SK-N-SH (cell line): ENCODE measurements around the gene PROCR. TPM values are rescaled to one million over a fixed set of nuclear protein-coding genes. Genes with fewer than 3 reads are reported as not detected.

Experiments
- CTCF ChIA-PET: fragments of 300-600, 350-600 bp; formaldehyde crosslinking; extraction: SDS; loops from one replicate; lab custom pipeline; 2021; lab: Yijun Ruan, JAX
- POLR2A ChIA-PET: fragments of 350-600 bp; sonication (Branson Sonifier 250); formaldehyde crosslinking; extraction: SDS; loops from one replicate; lab custom pipeline; 2020; ENCODE audit warnings: antibody characterized with exemption, inconsistent platforms; lab: Yijun Ruan, JAX
- DNase-seq: peaks from one replicate; pipeline ENCODE4 v3.0.0; 2012
- H2AFZ ChIP-seq: fragments of 200-600 bp; sonication (generic); 2 replicates; pipeline ENCODE4 v1.8.1; 2016; ENCODE audit warnings: antibody characterized with exemption, mild to moderate bottlenecking, low read depth
- H3F3A ChIP-seq: fragments of 200-600 bp; sonication (generic); replicated peaks from 2 replicates; pipeline ENCODE3; 2016; ENCODE audit warnings: antibody characterized with exemption, mild to moderate bottlenecking; ENCODE audit not compliant: insufficient read depth
- H3K27ac ChIP-seq, 2 experiments: fragments of 200-500 bp in 1 of 2; fragments of 200-600 bp in 1 of 2; sonication (Bioruptor generic) in 1 of 2; sonication (generic), shearing (Covaris generic) in 1 of 2; 2 replicates each; pipeline versions ENCODE4 v1.5.1 to v1.6.1; 2014 to 2016; ENCODE audit warnings: low read depth in 2 of 2, inconsistent platforms in 1 of 2, low read length in 1 of 2, mild to moderate bottlenecking in 1 of 2, mixed read lengths in 1 of 2
- H3K27me3 ChIP-seq: fragments of 200-600 bp; sonication (generic), shearing (Covaris generic); 2 replicates; pipeline ENCODE4 v1.6.1; 2016; ENCODE audit warnings: mixed run types; ENCODE audit not compliant: insufficient read depth
- H3K36me3 ChIP-seq, 2 experiments: fragments of 200-500 bp in 1 of 2; fragments of 200-600 bp in 1 of 2; sonication (Bioruptor generic) in 1 of 2; sonication (generic) in 1 of 2; replicated peaks in 1 of 2; 2 replicates each; pipeline versions ENCODE3 to v1.5.1; 2014 to 2016; ENCODE audit warnings: low read length in 1 of 2, mild to moderate bottlenecking in 1 of 2; ENCODE audit not compliant: insufficient read depth in 2 of 2, control insufficient read depth in 1 of 2
- H3K4me1 ChIP-seq, 2 experiments: fragments of 200-500 bp in 1 of 2; fragments of 200-600 bp in 1 of 2; sonication (Bioruptor generic) in 1 of 2; sonication (generic), shearing (Covaris generic) in 1 of 2; 2 replicates each; pipeline versions ENCODE4 v1.5.1 to v1.6.1; 2014 to 2016; ENCODE audit warnings: low read depth in 1 of 2, low read length in 1 of 2, mixed run types in 1 of 2; ENCODE audit not compliant: insufficient read depth in 2 of 2, control insufficient read depth in 1 of 2
- H3K4me2 ChIP-seq: fragments of 200-600 bp; sonication (generic), shearing (Covaris generic); 2 replicates; pipeline ENCODE4 v1.6.1; 2017; ENCODE audit warnings: mixed run types
- H3K4me3 ChIP-seq, 2 experiments: fragments of 200-500 bp in 1 of 2; fragments of 200-600 bp in 1 of 2; sonication (Bioruptor generic) in 1 of 2; sonication (generic), shearing (Covaris generic) in 1 of 2; 2 replicates each; pipeline versions ENCODE4 v1.5.1 to v1.8.1; 2014 to 2016; ENCODE audit warnings: low read depth in 2 of 2, inconsistent platforms in 1 of 2, low read length in 1 of 2, mild to moderate bottlenecking in 1 of 2, mixed read lengths in 1 of 2, moderate library complexity in 1 of 2
- H3K79me2 ChIP-seq: fragments of 200-600 bp; sonication (generic); 2 replicates; pipeline ENCODE4 v1.8.1; 2017; ENCODE audit warnings: mild to moderate bottlenecking; ENCODE audit not compliant: insufficient read depth
- H3K9ac ChIP-seq: fragments of 200-600 bp; sonication (generic); 2 replicates; pipeline ENCODE4 v1.6.1; 2017; ENCODE audit warnings: mixed run types
- H3K9me2 ChIP-seq: fragments of 200-600 bp; sonication (generic); 2 replicates; pipeline ENCODE4 v1.6.1; 2017; ENCODE audit warnings: mixed run types
- H3K9me3 ChIP-seq: fragments of 200-600 bp; sonication (generic); 2 replicates; pipeline ENCODE4 v1.6.1; 2017; ENCODE audit warnings: mixed run types, mild to moderate bottlenecking, moderate library complexity
- H4K20me1 ChIP-seq: fragments of 200-600 bp; sonication (generic); 2 replicates; pipeline ENCODE4 v1.6.1; 2017; ENCODE audit warnings: mild to moderate bottlenecking, mixed run types; ENCODE audit not compliant: insufficient read depth
- CTCF ChIP-seq: fragments of 200-600 bp; sonication (generic); IDR thresholded peaks from 2 replicates; pipeline ENCODE4 v1.6.1; 2017; ENCODE audit warnings: antibody characterized with exemption, mild to moderate bottlenecking, moderate library complexity
- EP300 ChIP-seq, 2 experiments: IDR thresholded peaks; 2 replicates each; pipeline versions ENCODE4 v1.4.0 to v1.6.1; 2012; ENCODE audit warnings: borderline replicate concordance in 1 of 2, low read depth in 1 of 2, low read length in 1 of 2
- IRF3 ChIP-seq: fragments of 150-350 bp; IDR thresholded peaks from 2 replicates; pipeline ENCODE4 v1.6.1; 2016; ENCODE audit warnings: mild to moderate bottlenecking, low read depth, low read length
- JUND ChIP-seq: IDR thresholded peaks from 2 replicates; pipeline ENCODE4 v1.4.0; 2012
- NFIC ChIP-seq: IDR thresholded peaks from 2 replicates; pipeline ENCODE4 v1.4.0; 2012; ENCODE audit warnings: borderline replicate concordance
- NRF1 ChIP-seq: IDR thresholded peaks from 2 replicates; pipeline ENCODE4 v1.6.1; 2012; ENCODE audit warnings: low read depth, mild to moderate bottlenecking, low read length
- SIN3A ChIP-seq: IDR thresholded peaks from 2 replicates; pipeline ENCODE4 v1.6.1; 2012; ENCODE audit warnings: low read depth, mild to moderate bottlenecking, low read length, moderate library complexity, borderline replicate concordance
- USF2 ChIP-seq: fragments of 150-350 bp; IDR thresholded peaks from 2 replicates; pipeline ENCODE4 v1.6.1; 2017; ENCODE audit warnings: antibody characterized with exemption, low read length, low read depth, borderline replicate concordance
- WGBS: methylation state at CpG from one replicate; pipeline ENCODE4 v1.1.6; 2017; ENCODE audit warnings: low lambda C conversion rate; 5-methylcytosine and 5-hydroxymethylcytosine counted together
- polyA plus RNA-seq, 3 experiments: library from polyadenylated mRNA; depleted of rRNA; stranded (reverse); fragments of >200 nt; gene quantifications; 2 replicates each; pipeline ENCODE4 v1.2.3, GENCODE V29; 2012

PROCR gene
- polyA plus RNA-seq, 1 of the 3 experiments (the other 2 are of a cell fraction) = 23.5 TPM

GRCh38 chr20:35134880-35135279 lies 37.0 kb upstream of the PROCR start:
- CTCF ChIA-PET = interaction anchor here (4.1 kb wide), 1 partner anchor 39 kb away, joined by 15 read pairs; no protein-coding TSS in a partner anchor
- Histone ChIP-seq H3K4me1 (no peaks in the 10 kb centered on the region), H3K4me3 (no peak overlapping the region), H3K9ac (no peak overlapping the region), H3K36me3 (peaks cover 24 to 28% of the 10 kb centered on the region in 2 experiments), H3K27ac (no peak overlapping the region), H3K4me2 (no peak overlapping the region), H3K9me2 (no peaks in the 10 kb centered on the region), H3F3A (peaks cover 8% of the 10 kb centered on the region), H4K20me1 (no peaks in the 10 kb centered on the region), H3K27me3 (no peaks in the 10 kb centered on the region)
- WGBS = 96% methylated on average over 6 of the region's 6 CpGs
- no peak for DNase-seq
- POLR2A ChIA-PET = no interaction called here
- TF ChIP-seq SIN3A (no peak), IRF3 (no peak), USF2 (no peak), NRF1 (no peak), JUND (no peak), CTCF (no peak)
- TF ChIP-seq, all 33 proteins: peak for 0
- Histone ChIP-seq H2AFZ (no peak overlapping the region), H3K79me2 (no peaks in the 10 kb centered on the region), H3K9me3 (no peaks in the 10 kb centered on the region)

GRCh38 chr20:35135867-35136586 lies 35.8 kb upstream of the PROCR start:
- DNase-seq = no peak
- Histone ChIP-seq H3K4me2 (no peak overlapping the region), H3K27ac (no peak overlapping the region), H3K4me3 (no peak overlapping the region), H3K9me2 (no peaks in the 10 kb centered on the region), H3F3A (peaks cover 4% of the 10 kb centered on the region), H3K4me1 (no peaks in the 10 kb centered on the region), H3K27me3 (no peaks in the 10 kb centered on the region), H3K9ac (no peak overlapping the region), H2AFZ (no peak overlapping the region), H3K36me3 (peaks cover 20 to 29% of the 10 kb centered on the region in 2 experiments), H3K9me3 (no peaks in the 10 kb centered on the region), H4K20me1 (no peaks in the 10 kb centered on the region), H3K79me2 (no peaks in the 10 kb centered on the region)
- CTCF ChIA-PET = interaction anchor here (1.7 to 4.1 kb wide), 2 partner anchors 9 to 40 kb away, joined by 5 to 15 read pairs; no protein-coding TSS in a partner anchor
- TF ChIP-seq NRF1 (no peak), EP300 (IDR thresholded peaks at IDR 0.05; ENCODE audit: borderline replicate concordance in 1 of 2, low read depth in 1 of 2, low read length in 1 of 2) (no peak), NFIC (no peak)
- POLR2A ChIA-PET = no interaction called here
- WGBS = 86% methylated on average over 11 of the region's 11 CpGs
